Natural killer cell (primary cell): ENCODE measurements around the gene SIPA1. TPM values are rescaled to one million over a fixed set of nuclear protein-coding genes. Genes with fewer than 3 reads are reported as not detected.

ENCODE experiments used
- ATAC-seq, 3 donors: fragments of 150-1000 bp in 2 of 3; fragments of 200-7000 bp in 1 of 3; cut with Tn5 transposase; 1 replicate in 1 of 3; 2 replicates in 2 of 3; pipeline ENCODE4 v1.10.0; 2021; ENCODE audit warnings: mild to moderate bottlenecking in 2 of 3, moderate library complexity in 2 of 3
- DNase-seq, 2 donors: peaks; one replicate each; pipeline versions ENCODE4 v3.0.0 to v3.0.0-alpha.2; 2013 to 2021; ENCODE audit warnings: mixed read lengths in 1 of 2
- H3K27ac ChIP-seq: one replicate; pipeline ENCODE4 v1.5.1; 2013; ENCODE audit warnings: mild to moderate bottlenecking, low read length
- H3K27me3 ChIP-seq: one replicate; pipeline ENCODE4 v1.6.1; 2013; ENCODE audit warnings: low read length; ENCODE audit not compliant: control insufficient read depth, insufficient read depth
- H3K36me3 ChIP-seq: one replicate; pipeline ENCODE4 v1.6.1; 2013; ENCODE audit warnings: low read length; ENCODE audit not compliant: control insufficient read depth, insufficient read depth
- H3K4me1 ChIP-seq: one replicate; pipeline ENCODE4 v1.6.1; 2013; ENCODE audit warnings: low read length; ENCODE audit not compliant: control insufficient read depth, insufficient read depth
- H3K4me3 ChIP-seq: one replicate; pipeline ENCODE4 v1.5.1; 2013; ENCODE audit warnings: low read length
- H3K9me3 ChIP-seq: one replicate; pipeline ENCODE4 v1.6.1; 2013; ENCODE audit warnings: low read length; ENCODE audit not compliant: control insufficient read depth, insufficient read depth
- H3K27ac Mint-ChIP-seq, 2 donors: one replicate each; pipeline ENCODE4 v1.8.0; 2022; ENCODE audit warnings: mild to moderate bottlenecking in 2 of 2, mixed read lengths in 2 of 2, moderate library complexity in 1 of 2
- H3K27me3 Mint-ChIP-seq, 2 donors: one replicate each; pipeline ENCODE4 v1.8.0; 2022; ENCODE audit warnings: low read depth in 2 of 2, mixed read lengths in 2 of 2
- H3K36me3 Mint-ChIP-seq: one replicate; pipeline ENCODE4 v1.8.0; 2022; ENCODE audit warnings: mixed read lengths
- H3K4me1 Mint-ChIP-seq, 2 donors: one replicate each; pipeline ENCODE4 v1.8.0; 2022; ENCODE audit warnings: mixed read lengths in 2 of 2
- H3K4me3 Mint-ChIP-seq: one replicate; pipeline ENCODE4 v1.8.0; 2022; ENCODE audit warnings: mild to moderate bottlenecking, moderate library complexity, mixed read lengths
- H3K9me3 Mint-ChIP-seq, 2 donors: one replicate each; pipeline ENCODE4 v1.8.0; 2022; ENCODE audit warnings: mixed read lengths in 2 of 2
- WGBS: methylation state at CpG from one replicate; pipeline ENCODE4 v1.1.7; 2013; ENCODE audit warnings: missing lambda C conversion rate; ENCODE audit not compliant: insufficient coverage; 5-methylcytosine and 5-hydroxymethylcytosine counted together
- intact Hi-C: fragments of 100-400 bp; cut with micrococcal nuclease; formaldehyde crosslinking; loops from one replicate; pipeline ENCODE4 v1.14.2; 2022
- total RNA-seq, 4 donors: library from RNA; stranded (reverse); fragments of 120-200 nt in 1 of 4; gene quantifications; one replicate each; pipeline versions ENCODE4 v1.2.3 to v1.2.4, GENCODE V29; 2013 to 2022
- TF ChIP-seq, protein P1 (sequence below): fragments of 200-600 bp; IDR thresholded peaks from one replicate; pipeline ENCODE4 v1.8.0; 2022; ENCODE audit warnings: antibody characterized with exemption

Gene SIPA1
- total RNA-seq, 3 donors from 2014 or later (not counting 1 experiment from before 2014, with no cell fraction given): 520 to 776 (median 743) TPM

DNA sequence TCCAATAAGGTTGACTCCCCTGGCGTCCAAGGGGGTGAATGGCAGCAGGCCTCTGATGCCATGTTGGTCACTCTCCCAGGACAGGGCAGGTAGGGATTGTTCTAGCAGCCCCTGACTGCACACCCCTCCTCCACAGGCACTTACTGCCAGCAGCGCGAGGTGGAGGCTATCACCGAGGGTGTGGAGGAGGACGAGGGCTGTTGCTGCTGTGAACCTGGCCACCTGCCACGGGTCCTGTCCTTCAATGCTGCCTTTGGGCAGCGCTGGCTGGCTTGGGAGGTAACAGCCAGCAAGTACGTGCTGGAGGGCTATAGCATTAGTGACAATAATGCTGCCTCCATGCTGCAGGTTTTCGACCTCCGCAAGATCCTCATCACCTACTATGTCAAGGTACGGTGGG, 7.7 kb upstream of the SIPA1 start:
- Histone ChIP-seq H3K9me3 (no peaks in the 10 kb centered on the region), H3K4me1 (peaks cover 35% of the 10 kb centered on the region), H3K27me3 (no peaks in the 10 kb centered on the region), H3K4me3 (no peak overlapping the region), H3K36me3 (peaks cover 63% of the 10 kb centered on the region), H3K27ac (no peak overlapping the region)
- Mint-ChIP-seq H3K27me3 (no peaks in the 10 kb centered on the region), H3K4me1 (peaks cover 19 to 21% of the 10 kb centered on the region in 2 donors), H3K36me3 (no peaks in the 10 kb centered on the region), H3K27ac (no peak overlapping the region), H3K4me3 (no peak overlapping the region), H3K9me3 (no peaks in the 10 kb centered on the region)
- 96% methylated on average over 11 of the region's 11 CpGs for WGBS
- no peak for ATAC-seq
- intact Hi-C loops: no loop called here
- DNase-seq: no peak
- TF ChIP-seq, protein P1, sequence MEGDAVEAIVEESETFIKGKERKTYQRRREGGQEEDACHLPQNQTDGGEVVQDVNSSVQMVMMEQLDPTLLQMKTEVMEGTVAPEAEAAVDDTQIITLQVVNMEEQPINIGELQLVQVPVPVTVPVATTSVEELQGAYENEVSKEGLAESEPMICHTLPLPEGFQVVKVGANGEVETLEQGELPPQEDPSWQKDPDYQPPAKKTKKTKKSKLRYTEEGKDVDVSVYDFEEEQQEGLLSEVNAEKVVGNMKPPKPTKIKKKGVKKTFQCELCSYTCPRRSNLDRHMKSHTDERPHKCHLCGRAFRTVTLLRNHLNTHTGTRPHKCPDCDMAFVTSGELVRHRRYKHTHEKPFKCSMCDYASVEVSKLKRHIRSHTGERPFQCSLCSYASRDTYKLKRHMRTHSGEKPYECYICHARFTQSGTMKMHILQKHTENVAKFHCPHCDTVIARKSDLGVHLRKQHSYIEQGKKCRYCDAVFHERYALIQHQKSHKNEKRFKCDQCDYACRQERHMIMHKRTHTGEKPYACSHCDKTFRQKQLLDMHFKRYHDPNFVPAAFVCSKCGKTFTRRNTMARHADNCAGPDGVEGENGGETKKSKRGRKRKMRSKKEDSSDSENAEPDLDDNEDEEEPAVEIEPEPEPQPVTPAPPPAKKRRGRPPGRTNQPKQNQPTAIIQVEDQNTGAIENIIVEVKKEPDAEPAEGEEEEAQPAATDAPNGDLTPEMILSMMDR: no peak

DNA sequence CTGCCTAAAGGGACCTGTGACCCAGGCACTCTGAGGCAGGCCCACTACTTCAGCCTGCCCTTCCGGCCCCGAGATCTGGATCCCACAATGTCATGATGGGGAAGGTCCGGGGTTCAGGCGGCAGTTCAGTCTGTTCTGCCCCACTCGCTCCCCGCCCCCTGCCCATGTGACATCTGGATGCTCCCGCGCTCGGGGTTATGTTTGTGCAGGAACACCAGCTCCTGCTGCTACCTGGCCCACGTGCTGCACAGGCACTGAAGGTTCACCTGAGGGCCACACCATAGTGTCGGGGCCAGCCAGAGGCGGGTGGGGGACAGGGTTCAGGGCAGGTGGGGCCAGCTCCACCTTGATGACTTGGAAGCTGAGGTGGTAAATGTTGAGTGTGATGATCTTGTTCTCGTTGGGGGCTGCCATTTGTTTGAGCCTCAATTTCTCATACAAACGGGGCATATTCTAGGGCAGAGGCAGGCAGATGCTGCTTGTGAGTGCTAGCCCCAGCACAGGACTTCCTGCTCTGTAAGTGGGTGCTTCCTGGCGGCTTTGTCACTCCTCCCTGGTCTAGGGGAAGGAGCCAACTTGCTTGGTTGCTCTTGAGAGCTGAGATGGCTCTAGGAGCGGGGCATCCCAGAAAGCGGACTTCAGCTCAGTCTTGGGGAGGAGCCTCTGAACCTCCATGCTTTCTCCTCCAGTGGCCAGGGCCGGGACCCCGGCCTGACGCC, 4.4 kb upstream of the SIPA1 start:
- Mint-ChIP-seq H3K9me3 (no peaks in the 10 kb centered on the region), H3K36me3 (no peaks in the 10 kb centered on the region), H3K4me3 (peak overlapping the region; percentile 71), H3K27me3 (no peaks in the 10 kb centered on the region), H3K4me1 (peaks cover 27 to 31% of the 10 kb centered on the region in 2 donors), H3K27ac (peak overlapping the region; percentile 91 to 92)
- H3K27me3 ChIP-seq: no peaks in the 10 kb centered on the region
- DNase-seq (peak in 1 of 2 donors; percentile 51), ATAC-seq (peak; percentile 41 to 51 (median 47))
- H3K9me3 ChIP-seq: no peaks in the 10 kb centered on the region
- WGBS: 63% methylated on average over 20 of the region's 20 CpGs
- peaks cover 43% of the 10 kb centered on the region for H3K4me1 ChIP-seq
- no peak overlapping the region for H3K4me3 ChIP-seq
- TF ChIP-seq, protein P1: no peak
- peaks cover 56% of the 10 kb centered on the region for H3K36me3 ChIP-seq
- intact Hi-C loops: no loop called here
- peak overlapping the region; percentile 68 for H3K27ac ChIP-seq

- H3K27me3 ChIP-seq: no peaks in the 10 kb centered on the region
- 77% methylated on average over 14 of the region's 14 CpGs for WGBS
- peak overlapping the region; percentile 68 for H3K27ac ChIP-seq
- H3K9me3 Mint-ChIP-seq: no peaks in the 10 kb centered on the region
- peaks cover 32 to 36% of the 10 kb centered on the region in 2 donors for H3K4me1 Mint-ChIP-seq
- H3K27me3 Mint-ChIP-seq: no peaks in the 10 kb centered on the region
- H3K36me3 Mint-ChIP-seq: no peaks in the 10 kb centered on the region
- no peak overlapping the region for H3K4me3 ChIP-seq
- ATAC-seq: peak; percentile 11 to 31 (median 14)
- H3K27ac Mint-ChIP-seq: peak overlapping the region; percentile 91 to 92
- peaks cover 51% of the 10 kb centered on the region for H3K36me3 ChIP-seq
- peak overlapping the region; percentile 71 for H3K4me3 Mint-ChIP-seq
- no peak for DNase-seq
- intact Hi-C loops: no loop called here
- H3K4me1 ChIP-seq: peaks cover 48% of the 10 kb centered on the region
- H3K9me3 ChIP-seq: no peaks in the 10 kb centered on the region
- TF ChIP-seq, protein P1: no peak
Measured at GRCh38 chr11:65634109-65634436, 3.8 kb upstream of the SIPA1 start.

DNA sequence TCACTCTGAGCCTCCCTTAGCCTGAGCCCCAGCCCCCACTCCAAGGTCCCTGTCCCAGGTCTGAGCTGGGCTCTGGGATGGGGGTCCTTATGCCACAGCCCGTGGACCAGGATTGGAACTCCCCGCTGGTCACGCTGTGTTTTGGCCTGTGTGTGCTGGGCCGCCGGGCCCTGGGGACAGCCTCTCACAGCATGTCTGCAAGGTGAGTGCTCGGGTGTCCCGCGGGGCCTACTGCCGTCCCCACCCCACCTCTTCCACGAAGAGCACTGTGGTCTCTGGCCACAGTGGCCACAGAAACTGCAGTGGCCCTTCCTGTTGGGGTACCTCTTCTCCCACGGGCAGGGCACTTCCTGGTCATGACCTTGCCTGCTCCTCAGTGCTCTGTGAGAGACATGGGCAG, 3.5 kb upstream of the SIPA1 start:
- H3K36me3 Mint-ChIP-seq: no peaks in the 10 kb centered on the region
- intact Hi-C loops: no loop called here
- H3K9me3 Mint-ChIP-seq: no peaks in the 10 kb centered on the region
- Histone ChIP-seq H3K27me3 (no peaks in the 10 kb centered on the region), H3K27ac (peak overlapping the region; percentile 68), H3K4me1 (peaks cover 52% of the 10 kb centered on the region), H3K9me3 (no peaks in the 10 kb centered on the region), H3K4me3 (no peak overlapping the region), H3K36me3 (peaks cover 47% of the 10 kb centered on the region)
- WGBS: 57% methylated on average over 11 of the region's 11 CpGs
- H3K4me3 Mint-ChIP-seq: peak overlapping the region; percentile 71
- H3K4me1 Mint-ChIP-seq: peaks cover 36 to 40% of the 10 kb centered on the region in 2 donors
- TF ChIP-seq, protein P1: no peak
- ATAC-seq: no peak
- DNase-seq: no peak
- H3K27ac Mint-ChIP-seq: peak overlapping the region; percentile 91 to 92
- H3K27me3 Mint-ChIP-seq: no peaks in the 10 kb centered on the region
